HepG2 (cell line): ENCODE data around the gene TAF11L14.
"Not testable (repeated sequence)": the region's sequence is repeated elsewhere in the genome, so short reads cannot be mapped to it uniquely, and the experiment has no call there.

ENCODE experiments used
- SETDB1 ChIP-seq: sonication (generic); formaldehyde crosslinking; IDR thresholded peaks from 2 replicates; pipeline ENCODE4 v1.5.1; 2020; ENCODE audit warnings: missing genetic modification reagents, mild to moderate bottlenecking, borderline replicate concordance
- ZFP1 ChIP-seq: IDR thresholded peaks from 2 replicates; pipeline ENCODE4 v1.6.1; 2016
- ZNF431 ChIP-seq: sonication (generic); formaldehyde crosslinking; IDR thresholded peaks from 2 replicates; pipeline ENCODE4 v1.9.0; 2022; ENCODE audit warnings: missing genetic modification reagents, low read depth, mild to moderate bottlenecking, borderline replicate concordance
- TF ChIP-seq, protein P1 (sequence below): sonication (generic); formaldehyde crosslinking; IDR thresholded peaks from 2 replicates; pipeline ENCODE4 v1.5.0; 2020; ENCODE audit warnings: missing genetic modification reagents

DNA sequence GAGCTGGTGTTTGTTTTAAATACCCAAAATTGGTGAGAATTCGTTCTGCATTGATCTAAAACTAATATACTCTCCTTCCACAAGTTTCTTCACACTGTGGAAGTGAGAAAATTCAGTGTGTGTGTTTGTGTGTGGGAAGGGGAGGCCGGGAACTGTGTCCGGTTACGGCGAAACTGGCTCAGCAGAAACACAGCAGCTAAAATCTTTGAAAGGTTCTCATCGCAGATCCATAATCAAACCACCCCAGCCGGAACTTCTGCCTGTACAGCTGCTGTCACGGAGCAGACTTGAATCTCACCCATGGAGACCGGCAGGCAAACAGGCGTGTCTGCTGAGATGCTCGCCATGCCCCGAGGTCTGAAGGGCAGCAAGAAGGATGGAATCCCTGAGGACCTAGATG, 2.5 kb upstream of the TAF11L14 start, which contains the start of gene TAF11L13:
- TF ChIP-seq, protein P1, sequence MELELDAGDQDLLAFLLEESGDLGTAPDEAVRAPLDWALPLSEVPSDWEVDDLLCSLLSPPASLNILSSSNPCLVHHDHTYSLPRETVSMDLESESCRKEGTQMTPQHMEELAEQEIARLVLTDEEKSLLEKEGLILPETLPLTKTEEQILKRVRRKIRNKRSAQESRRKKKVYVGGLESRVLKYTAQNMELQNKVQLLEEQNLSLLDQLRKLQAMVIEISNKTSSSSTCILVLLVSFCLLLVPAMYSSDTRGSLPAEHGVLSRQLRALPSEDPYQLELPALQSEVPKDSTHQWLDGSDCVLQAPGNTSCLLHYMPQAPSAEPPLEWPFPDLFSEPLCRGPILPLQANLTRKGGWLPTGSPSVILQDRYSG: not testable (repeated sequence)
- not testable (repeated sequence) for TF ChIP-seq ZNF431 (CRISPR knock-in tag); ZFP1; SETDB1 (CRISPR knock-in tag)
